H1 (cell line): Measurements from ENCODE around the gene RASGRP1.

Experiments used
- CREB1 ChIP-seq: IDR thresholded peaks from 2 replicates; pipeline ENCODE4 v1.6.1; 2012; ENCODE audit warnings: inconsistent platforms
- JUND ChIP-seq: IDR thresholded peaks from 2 replicates; pipeline ENCODE4 v1.6.1; 2011; ENCODE audit warnings: mild to moderate bottlenecking, improper control_type of control experiment, low read length
- POLR2A ChIP-seq, 2 experiments: IDR thresholded peaks; 1 replicate in 1 of 2; 2 replicates in 1 of 2; pipeline ENCODE4 v1.6.1; 2011; ENCODE audit warnings: low read depth in 2 of 2, low read length in 2 of 2, mild to moderate bottlenecking in 2 of 2; ENCODE audit errors: control extremely low read depth in 1 of 2
- ZNF274 ChIP-seq: IDR thresholded peaks from 2 replicates; pipeline ENCODE4 v1.7.0; 2012; ENCODE audit warnings: low read length, borderline replicate concordance; ENCODE audit errors: extremely low read depth
- TF ChIP-seq, protein P1 (sequence below), 3 experiments: IDR thresholded peaks; 1 replicate in 2 of 3; 2 replicates in 1 of 3; pipeline versions ENCODE4 v1.5.1 to v1.6.1; 2011; ENCODE audit warnings: low read length in 3 of 3, mild to moderate bottlenecking in 3 of 3, inconsistent platforms in 2 of 3, low read depth in 1 of 3, moderate library complexity in 1 of 3; ENCODE audit not compliant: insufficient read depth in 1 of 3; ENCODE audit errors: control extremely low read depth in 1 of 3

DNA sequence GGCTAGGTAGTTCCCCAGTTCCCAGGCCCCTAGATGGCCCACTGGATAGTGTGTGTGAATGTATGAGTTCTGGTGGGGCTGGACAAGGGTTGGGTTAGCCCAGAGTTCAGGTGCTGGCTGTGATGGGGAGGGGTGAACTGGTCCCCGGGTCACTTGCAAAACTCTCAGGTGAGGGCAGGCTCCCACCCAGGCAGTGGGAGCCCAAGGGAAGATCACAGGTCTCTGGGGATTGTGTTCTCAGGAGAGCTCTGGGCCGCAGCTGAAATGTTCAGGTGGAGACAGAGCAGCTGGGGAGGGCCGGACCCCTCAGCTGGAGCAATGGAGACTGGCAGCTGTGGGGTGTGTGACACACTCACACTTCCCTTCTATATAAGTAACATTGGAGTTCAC, 123.5 kb downstream of the RASGRP1 start:
- no peak for TF ChIP-seq CREB1
- TF ChIP-seq ZNF274 = no peak
- TF ChIP-seq, protein P1, sequence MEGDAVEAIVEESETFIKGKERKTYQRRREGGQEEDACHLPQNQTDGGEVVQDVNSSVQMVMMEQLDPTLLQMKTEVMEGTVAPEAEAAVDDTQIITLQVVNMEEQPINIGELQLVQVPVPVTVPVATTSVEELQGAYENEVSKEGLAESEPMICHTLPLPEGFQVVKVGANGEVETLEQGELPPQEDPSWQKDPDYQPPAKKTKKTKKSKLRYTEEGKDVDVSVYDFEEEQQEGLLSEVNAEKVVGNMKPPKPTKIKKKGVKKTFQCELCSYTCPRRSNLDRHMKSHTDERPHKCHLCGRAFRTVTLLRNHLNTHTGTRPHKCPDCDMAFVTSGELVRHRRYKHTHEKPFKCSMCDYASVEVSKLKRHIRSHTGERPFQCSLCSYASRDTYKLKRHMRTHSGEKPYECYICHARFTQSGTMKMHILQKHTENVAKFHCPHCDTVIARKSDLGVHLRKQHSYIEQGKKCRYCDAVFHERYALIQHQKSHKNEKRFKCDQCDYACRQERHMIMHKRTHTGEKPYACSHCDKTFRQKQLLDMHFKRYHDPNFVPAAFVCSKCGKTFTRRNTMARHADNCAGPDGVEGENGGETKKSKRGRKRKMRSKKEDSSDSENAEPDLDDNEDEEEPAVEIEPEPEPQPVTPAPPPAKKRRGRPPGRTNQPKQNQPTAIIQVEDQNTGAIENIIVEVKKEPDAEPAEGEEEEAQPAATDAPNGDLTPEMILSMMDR (IDR thresholded peaks at IDR 0.05; ENCODE audit: control extremely low read depth in 1 of 3, insufficient read depth in 1 of 3, low read depth in 1 of 3, low read length in 3 of 3) = no peak
- TF ChIP-seq JUND = no peak
- TF ChIP-seq POLR2A (IDR thresholded peaks at IDR 0.05; ENCODE audit: control extremely low read depth in 1 of 2, low read depth in 2 of 2, low read length in 2 of 2) = no peak
